Chondrocyte (in vitro differentiated cells): ENCODE measurements around the gene PTK6. TPM values are rescaled to one million over a fixed set of nuclear protein-coding genes. Genes with fewer than 3 reads are reported as not detected.

Experiments used
- DNase-seq: peaks from one replicate; pipeline ENCODE4 v3.0.0; 2021; ENCODE audit warnings: mixed read lengths, low spot score
- H3K27ac Mint-ChIP-seq: one replicate; pipeline ENCODE4 v1.8.0; 2021; ENCODE audit warnings: mild to moderate bottlenecking, moderate library complexity, mixed read lengths; ENCODE audit not compliant: unreplicated experiment
- H3K27me3 Mint-ChIP-seq: 2 replicates; pipeline ENCODE4 v1.8.0; 2021; ENCODE audit warnings: low read depth, mixed read lengths
- H3K36me3 Mint-ChIP-seq: 2 replicates; pipeline ENCODE4 v1.8.0; 2021; ENCODE audit warnings: low read depth, mixed read lengths
- H3K4me1 Mint-ChIP-seq: 2 replicates; pipeline ENCODE4 v1.8.0; 2021; ENCODE audit warnings: low read depth, mild to moderate bottlenecking, mixed read lengths
- H3K4me3 Mint-ChIP-seq: one replicate; pipeline ENCODE4 v1.8.0; 2021; ENCODE audit warnings: mild to moderate bottlenecking, moderate library complexity, mixed read lengths; ENCODE audit not compliant: unreplicated experiment
- H3K9me3 Mint-ChIP-seq: 2 replicates; pipeline ENCODE4 v1.8.0; 2021; ENCODE audit warnings: low read depth, mixed read lengths
- CTCF ChIP-seq: fragments of 200-600 bp; sonication (generic); IDR thresholded peaks from 2 replicates; pipeline ENCODE4 v1.5.0; 2021; ENCODE audit warnings: antibody characterized with exemption, mild to moderate bottlenecking, moderate library complexity
- total RNA-seq: library from RNA; stranded (reverse); gene quantifications from 3 replicates; pipeline ENCODE4 v1.2.1, GENCODE V29; 2021

The PTK6 gene
- total RNA-seq, 1 donor from 2014 or later = not detected

- Mint-ChIP-seq H3K36me3 (no peaks in the 10 kb centered on the region), H3K9me3 (no peaks in the 10 kb centered on the region), H3K4me3 (no peak overlapping the region), H3K27me3 (no peaks in the 10 kb centered on the region), H3K27ac (no peak overlapping the region), H3K4me1 (no peaks in the 10 kb centered on the region)
- TF ChIP-seq CTCF = no peak
- no peak for DNase-seq
These were observed 6.4 kb downstream of the PTK6 start for GRCh38 chr20:63530788-63531160.

GRCh38 chr20:63529861-63530787, 7.1 kb downstream of the PTK6 start:
- TF ChIP-seq CTCF = no peak
- no peaks in the 10 kb centered on the region for H3K36me3 Mint-ChIP-seq
- no peaks in the 10 kb centered on the region for H3K9me3 Mint-ChIP-seq
- H3K27me3 Mint-ChIP-seq = no peaks in the 10 kb centered on the region
- no peak for DNase-seq
- no peaks in the 10 kb centered on the region for H3K4me1 Mint-ChIP-seq
- no peak overlapping the region for H3K27ac Mint-ChIP-seq
- H3K4me3 Mint-ChIP-seq = no peak overlapping the region

- H3K4me3 Mint-ChIP-seq = no peak overlapping the region
- H3K27me3 Mint-ChIP-seq = no peaks in the 10 kb centered on the region
- no peak overlapping the region for H3K27ac Mint-ChIP-seq
- no peaks in the 10 kb centered on the region for H3K36me3 Mint-ChIP-seq
- no peaks in the 10 kb centered on the region for H3K4me1 Mint-ChIP-seq
- DNase-seq = no peak
- H3K9me3 Mint-ChIP-seq = no peaks in the 10 kb centered on the region
- TF ChIP-seq CTCF = no peak
These were observed 7.9 kb downstream of the PTK6 start for GRCh38 chr20:63529180-63529860.

- H3K4me1 Mint-ChIP-seq = peaks cover 5% of the 10 kb centered on the region
- H3K36me3 Mint-ChIP-seq = peaks cover 5% of the 10 kb centered on the region
- no peak for DNase-seq
- no peak overlapping the region for H3K4me3 Mint-ChIP-seq
- TF ChIP-seq CTCF = no peak
- H3K27ac Mint-ChIP-seq = no peak overlapping the region
- H3K9me3 Mint-ChIP-seq = no peaks in the 10 kb centered on the region
- H3K27me3 Mint-ChIP-seq = no peaks in the 10 kb centered on the region
These were observed 10.0 kb downstream of the PTK6 start for GRCh38 chr20:63527184-63527583.

- no peaks in the 10 kb centered on the region for H3K27me3 Mint-ChIP-seq
- no peak overlapping the region for H3K27ac Mint-ChIP-seq
These were observed 11.2 kb downstream of the PTK6 start for GRCh38 chr20:63525971-63526370.

More at GRCh38 chr20:63525971-63526370, 11.2 kb downstream of the PTK6 start:
- DNase-seq = no peak
- Mint-ChIP-seq H3K9me3 (no peaks in the 10 kb centered on the region), H3K4me1 (peaks cover 11% of the 10 kb centered on the region), H3K4me3 (no peak overlapping the region), H3K36me3 (peaks cover 5% of the 10 kb centered on the region)
- no peak for TF ChIP-seq CTCF
